Measurements from ENCODE around the gene TTC39C. TPM values are rescaled to one million over a fixed set of nuclear protein-coding genes. Genes with fewer than 3 reads are reported as not detected.
"Not testable (repeated sequence)": the region's sequence is repeated elsewhere in the genome, so short reads cannot be mapped to it uniquely, and the experiment has no call there.

The TTC39C gene
- total RNA-seq, 1 donor from 2014 or later, result 133 TPM

DNA sequence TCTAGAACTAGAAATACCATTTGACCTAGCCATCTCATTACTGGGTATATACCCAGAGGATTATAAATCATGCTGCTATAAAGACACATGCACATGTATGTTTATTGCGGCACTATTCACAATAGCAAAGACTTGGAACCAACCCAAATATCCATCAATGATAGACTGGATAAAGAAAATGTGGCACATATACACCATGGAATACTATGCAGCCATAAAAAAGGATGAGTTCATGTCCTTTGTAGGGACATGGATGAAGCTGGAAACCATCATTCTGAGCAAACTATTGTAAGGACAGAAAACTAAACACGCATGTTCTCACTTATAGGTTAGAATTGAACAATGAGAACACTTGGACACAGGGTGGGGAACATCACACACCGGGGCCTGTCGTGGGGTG is 60.2 kb downstream of the TTC39C start:
- not testable (repeated sequence) for DNase-seq (ENCODE audit: low spot score); ATAC-seq

DNA sequence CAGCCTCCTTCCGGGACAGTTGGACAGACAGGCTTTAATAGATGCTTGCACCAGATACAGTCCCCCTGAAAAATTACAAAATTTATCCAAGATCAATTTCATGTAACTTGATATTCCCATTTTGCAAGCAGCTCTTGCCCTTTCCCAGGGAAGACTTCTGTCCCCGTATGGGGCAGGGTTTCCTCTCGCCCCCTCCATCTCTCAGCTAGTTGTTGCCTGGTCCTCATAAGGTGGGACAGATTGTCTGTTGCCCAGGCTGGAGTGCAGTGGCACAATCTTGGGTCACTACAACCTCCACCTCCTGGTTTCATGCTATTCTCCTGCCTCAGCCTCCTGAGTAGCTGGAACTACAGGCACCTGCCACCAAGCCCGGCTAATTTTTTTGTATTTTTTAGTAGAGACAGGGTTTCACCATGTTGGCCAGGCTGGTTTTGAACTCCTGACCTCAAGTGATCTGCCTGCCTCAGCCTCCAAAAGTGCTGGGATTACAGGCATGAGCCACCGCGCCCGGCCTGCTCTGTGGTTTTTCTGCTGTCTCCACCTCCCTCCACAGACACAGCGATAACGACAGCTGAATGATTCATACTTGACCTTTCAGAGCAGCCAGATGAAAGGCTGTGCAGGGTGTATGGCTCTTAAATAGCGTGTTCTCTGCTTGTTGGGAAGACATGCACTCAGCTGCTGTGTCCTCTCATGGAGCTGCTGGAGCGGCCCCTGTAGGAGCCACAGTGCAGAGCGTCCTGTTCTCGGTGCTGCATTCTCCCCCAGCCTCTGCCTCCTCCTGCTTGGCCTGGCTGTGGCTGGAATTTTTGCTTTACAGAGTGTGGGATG is 61.4 kb downstream of the TTC39C start:
- no peak for DNase-seq (ENCODE audit: low spot score)

DNA sequence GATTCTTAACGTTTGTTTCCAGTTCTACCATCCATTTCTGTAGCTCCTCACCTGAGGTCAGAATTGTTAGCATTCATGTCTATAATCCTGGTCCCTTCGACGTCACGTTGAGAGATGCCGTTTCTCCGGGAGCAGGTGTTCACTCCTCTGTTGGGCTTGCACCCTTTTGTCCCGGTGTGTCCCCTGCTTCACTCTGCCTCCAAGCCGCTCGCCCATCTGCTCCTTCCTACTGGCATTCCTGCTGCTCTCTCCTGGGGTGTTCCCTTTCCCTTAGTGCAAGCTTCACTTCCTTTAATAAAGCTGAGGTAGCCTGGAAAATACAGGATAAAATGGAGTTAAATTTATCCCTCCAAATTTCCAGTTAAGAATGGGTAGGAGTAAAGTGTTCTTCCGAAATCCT is 62.4 kb downstream of the TTC39C start:
- no peak for DNase-seq (ENCODE audit: low spot score)
- ATAC-seq, result no peak

More for the DNA sequence above, 61.4 kb downstream of the TTC39C start:
- ATAC-seq, result peak; percentile 74

DNA sequence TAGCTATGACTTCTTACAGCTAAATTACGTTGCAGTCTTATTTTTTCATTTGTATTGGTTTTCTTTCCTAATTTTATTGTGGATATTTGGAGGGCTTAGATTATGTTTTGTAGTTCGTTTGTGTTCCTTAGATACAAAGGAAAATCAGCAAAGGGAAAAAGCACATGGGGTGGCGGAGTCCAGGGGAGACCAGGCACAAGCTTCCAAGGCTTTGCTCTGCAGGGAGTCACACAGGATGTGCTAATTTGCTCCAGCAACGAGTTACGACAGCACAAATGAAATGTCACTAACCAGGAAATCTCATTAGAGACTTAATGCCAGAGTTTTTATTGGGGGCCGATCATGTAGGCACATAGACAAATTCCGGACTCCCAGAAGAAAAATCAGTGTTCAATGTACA is 63.8 kb downstream of the TTC39C start:
- DNase-seq (ENCODE audit: low spot score) (no peak), ATAC-seq (no peak)

DNA sequence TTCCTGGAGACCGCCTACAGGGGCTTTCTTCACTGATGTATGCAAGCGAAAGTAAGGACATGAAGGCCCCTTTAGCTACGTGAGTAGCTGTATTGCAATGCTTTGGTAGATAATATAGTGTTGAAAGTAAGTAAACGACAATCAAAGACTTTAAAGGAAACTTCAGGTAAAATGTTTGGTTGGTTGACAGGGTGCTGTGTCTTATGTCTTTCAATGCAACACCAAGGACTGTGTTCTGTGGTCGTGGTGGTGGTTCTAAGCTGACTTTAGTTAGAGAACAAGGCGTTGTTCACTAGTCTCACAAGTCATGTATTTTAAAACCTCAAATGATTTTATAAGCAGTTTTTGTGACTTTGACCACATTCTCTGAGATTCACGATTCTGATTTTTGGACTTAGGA is 66.3 kb downstream of the TTC39C start:
- ATAC-seq, result no peak
- no peak for DNase-seq (ENCODE audit: low spot score)

DNA sequence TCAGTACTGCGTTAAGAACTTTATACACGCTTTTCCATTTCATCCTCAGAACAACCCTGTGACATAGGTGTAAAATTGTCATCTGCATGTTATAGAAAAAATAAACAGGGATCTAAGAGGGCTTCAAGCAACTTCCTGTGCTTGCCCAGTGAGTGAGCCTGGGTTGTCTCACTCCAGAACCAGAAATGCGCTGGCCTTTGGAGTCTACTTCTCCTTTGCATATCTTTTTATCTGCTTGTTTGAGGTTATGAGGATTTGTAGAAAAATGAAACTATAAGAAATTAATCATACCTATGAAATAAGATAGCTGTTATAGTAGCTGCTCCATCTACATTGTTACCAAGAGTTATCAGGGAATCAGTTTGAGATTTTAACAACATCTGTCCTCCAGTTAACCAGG is 69.0 kb downstream of the TTC39C start:
- DNase-seq (ENCODE audit: low spot score) (no peak), ATAC-seq (no peak)

DNA sequence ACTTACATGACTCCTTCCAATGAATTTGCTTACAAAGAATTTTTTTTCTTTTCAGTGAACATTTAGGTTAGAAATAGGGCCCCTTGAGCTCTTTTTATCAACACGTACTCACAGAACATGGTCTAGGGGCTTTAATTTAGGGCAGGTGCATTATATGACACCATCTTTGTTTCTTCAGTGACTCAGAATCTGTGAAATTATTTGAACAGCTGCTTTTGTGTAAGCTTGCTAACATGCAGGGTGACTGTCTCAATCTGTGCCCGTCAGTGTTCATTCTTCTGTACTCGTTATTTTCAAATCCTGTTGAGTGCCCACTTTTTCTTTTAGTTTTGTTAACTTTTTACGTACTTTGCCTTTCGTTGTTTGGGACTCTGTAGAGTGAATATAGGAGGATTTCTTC is 71.5 kb downstream of the TTC39C start:
- DNase-seq (ENCODE audit: low spot score), result no peak
- ATAC-seq, result no peak

DNA sequence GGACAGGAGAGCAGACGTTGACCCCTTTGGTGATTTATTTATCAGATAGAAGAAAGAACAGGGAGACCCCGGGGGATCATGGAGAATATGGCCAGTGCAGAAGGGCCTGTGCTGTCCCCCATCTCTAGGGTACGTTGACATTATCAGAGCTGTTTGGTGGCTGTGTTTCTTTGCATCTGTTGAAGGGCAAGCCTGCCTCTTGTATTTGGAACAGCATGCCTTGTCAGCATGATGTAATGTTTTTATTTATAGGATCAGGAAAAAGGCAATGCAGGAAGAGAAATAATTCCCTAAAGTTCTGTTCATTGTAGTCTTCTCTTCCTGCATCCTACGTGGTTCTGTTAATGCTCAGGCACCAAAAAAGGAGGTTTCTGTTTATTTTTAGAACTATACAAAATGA is 74.5 kb downstream of the TTC39C start:
- DNase-seq (ENCODE audit: low spot score) (no peak), ATAC-seq (peak; percentile 37)

DNA sequence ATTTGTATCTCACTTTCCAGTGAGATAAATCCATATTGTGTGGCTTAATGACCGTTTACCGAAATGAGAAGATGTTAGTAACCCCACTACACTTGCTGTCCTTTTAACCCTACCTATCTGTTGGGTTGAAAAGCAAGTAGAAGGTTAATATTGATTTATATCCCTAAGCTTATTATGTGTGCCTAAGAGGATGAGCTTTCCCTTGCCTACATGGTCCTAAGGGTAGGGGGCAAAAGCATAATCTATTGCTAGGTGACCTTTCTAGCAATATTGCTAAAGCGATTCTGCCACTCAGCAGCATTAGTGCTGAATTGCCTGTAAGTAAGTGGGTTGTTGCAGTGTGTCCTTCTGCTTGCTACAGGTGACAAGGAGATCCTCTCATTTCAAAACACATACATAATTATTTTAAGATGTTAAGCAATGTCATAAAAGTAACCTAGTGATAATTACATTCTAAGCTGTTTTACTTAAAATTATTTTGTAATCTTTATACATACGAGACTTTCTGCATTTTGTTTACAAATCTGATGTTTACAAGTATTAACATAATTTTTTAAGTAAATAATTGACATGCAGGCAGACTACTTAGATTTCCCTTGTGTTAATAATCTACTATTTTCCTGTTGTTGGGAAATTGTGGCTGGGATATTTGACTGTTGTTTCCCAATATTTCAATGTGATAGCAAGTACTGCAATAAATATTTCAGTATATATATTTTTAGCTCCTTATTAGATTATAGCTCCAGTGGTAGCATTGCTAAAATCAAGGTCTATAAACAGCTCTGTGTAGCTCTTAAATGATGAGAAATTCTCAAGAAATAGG is 75.2 kb downstream of the TTC39C start:
- peak; percentile 48 for ATAC-seq
- DNase-seq (ENCODE audit: low spot score), result no peak

DNA sequence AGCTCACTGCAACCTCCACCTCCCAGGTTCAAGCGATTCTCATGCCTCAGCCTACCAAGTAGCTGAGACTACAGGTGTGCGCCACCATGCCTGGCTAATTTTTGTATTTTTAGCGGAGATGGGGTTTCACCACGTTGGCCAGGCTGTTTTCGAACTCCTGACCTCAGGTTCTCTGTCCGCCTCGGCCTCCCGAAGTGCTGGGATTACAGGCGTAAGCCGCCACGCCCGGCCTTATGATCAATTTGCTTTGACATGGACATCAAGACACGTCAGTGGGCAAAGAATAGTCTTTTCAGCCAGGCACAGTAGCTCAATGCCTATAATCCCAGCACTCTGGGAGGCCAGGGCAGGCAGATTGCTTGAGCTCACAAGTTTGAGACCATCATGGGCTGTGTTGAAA is 76.3 kb downstream of the TTC39C start:
- ATAC-seq, result no peak
- DNase-seq (ENCODE audit: low spot score), result no peak

DNA sequence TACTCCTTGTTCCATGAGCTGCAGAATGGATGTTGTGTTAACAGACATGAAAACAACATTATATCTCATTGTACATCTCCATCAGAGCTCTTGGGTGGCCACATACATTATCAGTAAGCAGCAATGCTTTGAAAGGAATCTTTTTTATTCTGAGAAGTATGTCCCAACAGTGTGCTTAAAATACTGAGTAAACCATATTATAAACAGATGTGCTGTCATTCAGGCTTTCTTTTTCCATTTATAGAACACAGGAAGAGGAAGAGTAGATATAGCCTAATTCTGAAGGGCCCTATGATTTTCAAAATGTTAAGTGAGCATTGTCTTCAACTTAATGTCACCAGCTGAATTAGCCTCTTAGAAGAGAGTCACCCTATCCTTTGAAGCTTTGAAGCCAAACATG is 80.0 kb downstream of the TTC39C start:
- no peak for ATAC-seq
- DNase-seq (ENCODE audit: low spot score), result no peak

DNA sequence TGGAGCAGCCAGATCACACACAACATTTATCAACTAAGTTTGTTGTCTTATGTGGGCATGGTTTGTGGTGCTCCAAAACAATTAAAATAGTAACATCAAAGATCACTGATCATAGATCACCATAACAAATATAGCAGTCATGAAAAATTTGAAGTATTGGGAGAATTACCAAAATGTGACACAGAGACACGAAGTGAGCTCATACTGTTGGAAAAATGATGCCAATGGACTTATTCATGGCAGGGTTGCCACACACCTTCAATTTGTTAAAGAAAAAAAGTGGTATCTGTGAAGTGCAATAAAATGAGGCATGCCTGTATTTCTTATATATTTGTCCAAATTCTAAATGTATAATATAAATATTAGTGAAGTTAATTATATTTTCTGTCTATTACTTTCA is 81.4 kb downstream of the TTC39C start:
- no peak for ATAC-seq
- DNase-seq (ENCODE audit: low spot score), result no peak

DNA sequence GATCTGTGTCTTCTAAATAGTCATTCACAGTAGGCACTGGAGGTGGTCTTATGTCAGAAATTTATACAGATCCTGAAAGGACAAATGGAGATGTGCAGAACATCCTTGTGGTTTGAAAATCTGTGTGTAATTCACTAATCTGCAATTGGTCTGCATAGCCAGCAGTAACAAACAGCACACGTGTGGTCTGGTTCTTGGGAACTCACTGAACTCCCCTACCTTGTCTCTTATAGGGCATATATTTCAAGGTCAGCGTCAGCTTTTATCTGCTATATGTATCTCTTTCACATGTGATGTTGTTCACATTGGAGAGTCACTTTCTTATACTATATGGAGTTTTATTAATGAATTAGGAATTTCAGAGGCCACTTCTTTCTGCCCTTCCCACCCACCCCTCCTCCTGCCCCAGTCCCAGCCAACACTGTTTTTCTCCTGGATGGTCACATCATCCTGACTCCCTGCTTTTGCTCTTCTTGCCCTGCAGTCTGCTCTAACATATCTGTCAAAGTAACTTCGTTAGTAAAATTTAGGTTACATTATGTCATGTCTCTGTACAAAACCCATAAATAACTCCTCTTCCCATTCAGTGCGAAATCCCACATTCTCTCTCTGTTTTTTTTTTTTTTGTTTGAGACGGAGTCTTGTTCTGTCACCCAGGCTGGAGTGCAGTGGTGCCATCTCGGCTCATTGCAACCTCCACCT is 88.9 kb downstream of the TTC39C start:
- ATAC-seq, result no peak
- DNase-seq (ENCODE audit: low spot score), result no peak

DNA sequence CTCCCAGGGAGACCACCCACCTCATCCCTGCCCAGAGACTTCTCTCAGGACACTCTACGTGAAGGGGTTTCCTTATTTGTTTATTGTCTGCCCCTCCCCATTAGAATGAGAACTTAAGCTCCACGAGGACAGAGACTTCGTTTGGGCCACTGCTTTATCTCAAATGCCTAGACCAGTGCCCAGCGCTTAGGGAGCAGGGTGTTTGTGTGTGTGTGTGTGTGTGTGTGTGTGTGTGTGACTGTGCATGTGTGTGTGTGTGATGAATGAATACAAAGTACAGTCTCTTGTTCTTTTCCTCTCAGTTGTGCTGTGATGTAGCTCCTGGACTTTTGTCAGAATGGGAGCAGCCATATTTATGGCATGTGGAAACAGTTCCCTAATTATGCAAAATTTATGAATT is 89.9 kb downstream of the TTC39C start:
- no peak for DNase-seq (ENCODE audit: low spot score)
- no peak for ATAC-seq

DNA sequence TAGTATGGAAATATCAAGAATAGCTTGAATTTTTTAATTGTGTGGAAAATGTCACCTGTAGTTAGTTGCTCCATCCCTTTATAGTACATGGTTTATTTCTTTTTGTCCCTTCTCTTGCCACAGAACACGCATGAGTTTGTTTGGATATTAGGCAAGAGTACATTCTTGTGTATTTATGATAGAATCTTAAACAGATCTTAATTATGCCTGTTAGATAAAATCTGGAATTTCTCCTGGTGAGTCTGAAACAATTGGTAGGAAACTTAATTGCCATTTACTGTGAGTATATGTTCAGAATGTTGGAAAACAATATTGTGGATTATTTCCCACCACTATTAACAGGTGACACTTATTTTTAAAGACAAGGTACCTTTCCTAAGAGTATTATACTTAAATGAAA is 94.1 kb downstream of the TTC39C start:
- ATAC-seq (no peak), DNase-seq (ENCODE audit: low spot score) (no peak)

DNA sequence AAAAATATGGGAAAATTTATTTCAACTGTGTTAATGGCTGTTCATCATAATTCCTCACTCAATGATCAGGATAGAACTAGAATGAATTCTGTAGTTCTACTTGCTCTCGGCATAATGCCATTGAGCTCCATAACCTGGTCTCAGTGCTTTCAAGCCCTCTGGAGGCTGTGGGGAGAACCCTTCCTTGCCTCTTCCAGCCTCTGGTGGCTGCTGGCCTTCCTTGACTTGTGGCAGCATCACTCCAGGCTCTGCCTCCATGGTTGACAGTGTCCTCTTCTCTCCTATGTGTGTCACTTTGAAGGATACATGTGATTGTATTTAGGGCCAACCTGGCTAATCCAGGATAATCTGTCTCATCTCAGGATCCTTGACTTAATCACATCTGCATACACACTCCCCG is 97.4 kb downstream of the TTC39C start:
- DNase-seq (ENCODE audit: low spot score) (no peak), ATAC-seq (no peak)

DNA sequence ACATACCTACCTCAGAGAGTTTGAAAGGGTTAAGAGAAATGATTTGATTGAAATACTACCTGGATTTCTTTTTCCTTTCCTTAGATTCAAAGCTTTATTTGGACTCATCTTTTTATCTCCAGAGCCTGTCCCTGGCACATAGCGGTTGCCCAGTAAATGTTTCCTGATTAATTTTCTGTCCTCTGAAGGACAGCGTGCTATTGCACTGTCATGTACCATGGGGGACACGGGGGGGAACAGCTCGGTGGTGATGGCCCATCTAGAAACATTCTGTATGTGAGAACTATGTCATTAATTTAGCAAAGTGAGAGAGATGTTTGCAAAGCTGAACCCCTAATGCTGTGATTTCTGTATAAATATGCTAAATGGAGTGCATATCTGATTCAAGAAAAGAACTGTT is 97.9 kb downstream of the TTC39C start:
- DNase-seq (ENCODE audit: low spot score) (no peak), ATAC-seq (no peak)

DNA sequence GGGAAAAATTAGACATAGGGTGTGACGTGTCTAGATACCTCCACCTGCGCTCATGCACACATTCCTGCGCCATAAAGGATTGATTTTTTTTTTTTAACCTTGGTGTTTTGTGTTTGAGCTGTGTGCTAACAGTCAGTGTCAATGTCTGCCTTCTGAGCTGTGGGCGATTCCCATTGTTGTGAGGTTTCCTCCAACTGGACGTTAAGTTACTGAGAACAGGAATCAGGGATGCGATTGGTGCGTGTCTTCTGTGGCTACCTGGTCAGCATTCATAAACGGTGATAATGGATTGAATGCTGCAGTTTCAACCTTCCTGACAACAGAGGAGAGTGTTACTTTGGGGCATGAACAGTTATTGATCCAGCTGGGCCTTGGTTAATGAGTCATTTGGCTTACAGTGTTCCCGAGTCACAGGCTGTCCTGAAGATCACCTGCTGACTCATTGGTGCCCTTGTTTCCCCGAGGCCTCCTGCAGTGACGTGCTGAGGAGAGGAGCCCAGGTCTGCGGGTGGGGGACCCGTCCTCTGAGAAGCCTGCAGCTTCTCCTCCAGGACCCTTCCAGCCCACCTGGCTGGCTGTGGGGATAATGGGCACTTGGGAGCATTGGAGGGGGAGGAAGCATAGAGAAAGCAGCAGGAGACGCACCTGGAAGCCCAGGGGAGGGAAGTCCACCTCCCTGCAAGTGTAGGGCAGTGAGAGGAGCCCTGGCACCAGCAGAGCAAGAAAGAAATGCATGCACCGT is 98.5 kb downstream of the TTC39C start:
- peak; percentile 81 for ATAC-seq

DNA sequence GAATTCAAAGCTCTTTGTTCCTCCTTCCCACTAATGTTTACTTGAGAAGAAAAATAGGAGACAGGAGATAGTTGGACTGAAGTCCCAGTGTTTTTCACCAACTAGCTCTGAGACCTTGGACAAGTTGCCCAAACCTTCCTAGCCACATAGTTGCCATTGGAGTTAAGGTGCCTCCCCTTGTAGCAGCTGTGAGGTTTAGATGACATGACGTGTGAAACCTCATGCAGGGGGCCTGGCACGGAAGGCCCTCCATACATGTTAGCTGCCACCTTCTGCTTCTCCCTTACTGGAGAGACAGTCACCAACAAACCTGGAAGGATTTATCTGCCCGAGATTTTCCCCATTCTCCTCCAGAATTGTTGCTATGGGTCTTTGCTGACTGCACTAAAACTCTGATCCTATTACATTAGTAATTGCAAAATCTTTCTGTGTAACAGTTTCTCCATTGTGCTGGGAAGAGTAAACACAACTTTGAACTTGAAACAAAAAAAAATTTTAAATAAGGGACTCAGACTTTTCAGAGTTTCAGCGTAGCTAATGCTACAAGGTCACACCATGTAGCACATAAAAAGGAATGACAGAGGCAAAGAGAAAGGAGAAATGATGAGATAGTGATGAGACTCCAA is 100.5 kb downstream of the TTC39C start:
- DNase-seq (ENCODE audit: low spot score) (no peak), ATAC-seq (peak; percentile 27)

More for the DNA sequence above, 98.5 kb downstream of the TTC39C start:
- peak; percentile 90 for DNase-seq (ENCODE audit: low spot score)

DNA sequence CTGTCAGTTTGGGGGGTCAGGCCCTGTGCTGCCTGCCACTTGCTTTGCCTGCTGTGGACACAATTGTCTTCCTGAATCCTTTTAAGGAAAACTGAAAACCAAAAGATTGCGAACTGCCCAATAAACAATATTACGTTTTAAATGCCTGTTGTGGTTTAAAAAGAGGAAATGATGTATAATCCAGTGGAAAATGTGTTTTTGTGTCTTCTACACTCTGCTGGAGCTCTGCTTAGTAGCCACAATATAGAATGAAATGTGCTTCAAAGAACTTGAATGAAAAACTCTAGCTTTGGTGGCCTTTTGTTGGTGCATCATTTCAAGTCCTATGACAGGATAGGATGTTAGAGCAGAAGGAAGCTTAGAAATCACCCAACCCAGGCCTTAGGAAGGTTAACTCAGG is 101.1 kb downstream of the TTC39C start:
- no peak for ATAC-seq
- DNase-seq (ENCODE audit: low spot score), result no peak

Measured in left lobe of liver (tissue), 2 donors.